Activated CD8-positive, alpha-beta T cell treated with anti-CD3 and anti-CD28 coated beads for 36 hours (primary cell): ENCODE measurements around the gene MRPL28. TPM values are rescaled to one million over a fixed set of nuclear protein-coding genes. Genes with fewer than 3 reads are reported as not detected.
A peak's percentile ranks its signal among the peaks of the same experiment; 100 is the strongest.

Source experiments
- ATAC-seq: fragments of 200-7000 bp; cut with Tn5 transposase; one replicate; pipeline ENCODE4 v1.10.0; 2021; ENCODE audit warnings: mild to moderate bottlenecking, moderate library complexity
- CTCF ChIA-PET: fragments of 350-600 bp; sonication (Branson Sonifier 250); formaldehyde crosslinking; loops from one replicate; lab custom pipeline; 2021; ENCODE audit warnings: antibody characterized with exemption; lab: Charles Lee
- POLR2A ChIA-PET: fragments of 350-600 bp; sonication (Branson Sonifier 250); formaldehyde crosslinking; loops from one replicate; lab custom pipeline; 2021; ENCODE audit warnings: antibody characterized with exemption; lab: Charles Lee
- DNase-seq: peaks from one replicate; pipeline ENCODE4 v3.0.0-alpha.2; 2020
- H3K27ac Mint-ChIP-seq: one replicate; pipeline ENCODE4 v1.8.0; 2021; ENCODE audit warnings: mild to moderate bottlenecking, mixed read lengths
- H3K27me3 Mint-ChIP-seq: one replicate; pipeline ENCODE4 v1.8.0; 2021; ENCODE audit warnings: mixed read lengths
- H3K36me3 Mint-ChIP-seq: one replicate; pipeline ENCODE4 v1.8.0; 2021; ENCODE audit warnings: low read depth, mixed read lengths
- H3K4me1 Mint-ChIP-seq: one replicate; pipeline ENCODE4 v1.8.0; 2021; ENCODE audit warnings: low read depth, mixed read lengths
- H3K4me3 Mint-ChIP-seq: one replicate; pipeline ENCODE4 v1.8.0; 2021; ENCODE audit warnings: mild to moderate bottlenecking, moderate library complexity, mixed read lengths
- H3K9me3 Mint-ChIP-seq: one replicate; pipeline ENCODE4 v1.8.0; 2021; ENCODE audit warnings: mixed read lengths
- intact Hi-C: fragments of 100-400 bp; cut with micrococcal nuclease; formaldehyde crosslinking; loops from one replicate; pipeline ENCODE4 v1.10.0; 2022
- total RNA-seq, 2 experiments: library from RNA; stranded (reverse); gene quantifications; one replicate each; pipeline ENCODE4 v1.2.3, GENCODE V29; 2021
- TF ChIP-seq, protein P1 (sequence below): fragments of 200-600 bp; IDR thresholded peaks from one replicate; pipeline ENCODE4 v1.8.0; 2022; ENCODE audit warnings: antibody characterized with exemption, mild to moderate bottlenecking

MRPL28 gene
- total RNA-seq, 2 experiments from 2014 or later, result 95.0 to 98.2 TPM

DNA sequence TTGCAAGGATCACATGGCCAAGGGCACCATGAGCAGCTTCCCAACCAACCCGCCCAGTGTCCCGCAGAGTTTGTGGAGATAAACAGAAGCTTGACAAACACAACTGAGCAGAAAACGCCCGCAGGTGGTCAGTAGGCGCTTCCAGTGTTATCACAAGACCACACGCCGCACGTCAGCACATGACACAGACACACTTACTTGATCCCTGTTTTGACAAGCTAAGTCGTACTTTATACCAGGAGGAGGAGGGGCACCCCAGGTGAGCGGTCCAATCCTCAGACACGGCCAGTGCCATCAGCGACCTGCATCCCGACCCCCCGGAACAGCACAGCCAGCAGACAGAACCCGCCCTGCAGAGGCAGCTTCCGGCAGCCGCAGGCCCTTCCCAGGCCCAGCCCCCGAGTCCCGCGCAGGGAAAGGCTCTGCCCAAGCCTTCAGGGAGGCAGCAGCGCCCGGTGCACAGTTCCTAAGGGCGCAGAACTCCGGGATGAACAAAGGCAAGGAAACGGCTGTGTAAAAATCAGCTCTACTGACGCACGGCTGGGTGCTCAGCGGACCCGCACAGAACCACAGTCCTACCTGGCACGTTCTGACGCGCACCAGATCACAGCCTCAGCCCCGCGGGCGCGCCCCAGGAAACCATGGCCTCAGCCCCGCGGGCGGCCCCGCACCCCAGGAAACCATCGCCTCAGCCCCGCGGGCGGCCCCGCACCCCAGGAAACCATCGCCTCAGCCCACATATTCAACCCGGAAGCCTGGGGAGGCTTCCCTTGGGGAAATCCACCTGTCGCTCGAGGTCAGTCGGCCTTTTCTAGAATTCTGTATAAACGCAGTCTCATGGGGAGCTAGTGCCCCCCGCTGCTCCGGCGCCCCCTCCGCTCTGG lies 45.6 kb downstream of the MRPL28 start:
- Mint-ChIP-seq H3K36me3 (peaks cover 6% of the 10 kb centered on the region), H3K27me3 (no peaks in the 10 kb centered on the region), H3K4me1 (peaks cover 48% of the 10 kb centered on the region), H3K27ac (peak overlapping the region; percentile 64), H3K4me3 (peak overlapping the region; percentile 61), H3K9me3 (no peaks in the 10 kb centered on the region)
- DNase-seq, result peak; percentile 64
- TF ChIP-seq, protein P1, sequence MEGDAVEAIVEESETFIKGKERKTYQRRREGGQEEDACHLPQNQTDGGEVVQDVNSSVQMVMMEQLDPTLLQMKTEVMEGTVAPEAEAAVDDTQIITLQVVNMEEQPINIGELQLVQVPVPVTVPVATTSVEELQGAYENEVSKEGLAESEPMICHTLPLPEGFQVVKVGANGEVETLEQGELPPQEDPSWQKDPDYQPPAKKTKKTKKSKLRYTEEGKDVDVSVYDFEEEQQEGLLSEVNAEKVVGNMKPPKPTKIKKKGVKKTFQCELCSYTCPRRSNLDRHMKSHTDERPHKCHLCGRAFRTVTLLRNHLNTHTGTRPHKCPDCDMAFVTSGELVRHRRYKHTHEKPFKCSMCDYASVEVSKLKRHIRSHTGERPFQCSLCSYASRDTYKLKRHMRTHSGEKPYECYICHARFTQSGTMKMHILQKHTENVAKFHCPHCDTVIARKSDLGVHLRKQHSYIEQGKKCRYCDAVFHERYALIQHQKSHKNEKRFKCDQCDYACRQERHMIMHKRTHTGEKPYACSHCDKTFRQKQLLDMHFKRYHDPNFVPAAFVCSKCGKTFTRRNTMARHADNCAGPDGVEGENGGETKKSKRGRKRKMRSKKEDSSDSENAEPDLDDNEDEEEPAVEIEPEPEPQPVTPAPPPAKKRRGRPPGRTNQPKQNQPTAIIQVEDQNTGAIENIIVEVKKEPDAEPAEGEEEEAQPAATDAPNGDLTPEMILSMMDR, result no peak
- peak; percentile 52 for ATAC-seq
- CTCF ChIA-PET, result interaction anchor here (0.6 to 0.7 kb wide), 2 partner anchors 67 to 228 kb away, joined by 3 read pairs; no protein-coding TSS in a partner anchor
- intact Hi-C loops, result loop anchor here (5.0 kb wide), 1 partner anchor 87 kb away; no protein-coding TSS in a partner anchor
- POLR2A ChIA-PET, result interaction anchor here (0.8 to 1.4 kb wide), 3 partner anchors 13 to 71 kb away, joined by 3 to 4 read pairs (median 3); no protein-coding TSS in a partner anchor

DNA sequence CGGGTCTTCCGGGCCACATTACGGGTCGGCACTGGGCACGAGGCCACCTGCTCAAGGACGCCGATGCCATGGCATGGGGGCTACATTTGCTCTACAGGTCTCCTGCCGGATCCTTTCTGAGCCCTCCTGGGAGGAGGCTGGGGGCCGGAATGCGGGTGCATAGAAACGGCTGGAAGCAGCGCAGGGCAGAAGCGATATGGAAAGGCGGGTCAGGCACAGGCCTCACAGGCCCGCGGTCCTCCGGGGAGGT lies 46.2 kb downstream of the MRPL28 start:
- POLR2A ChIA-PET, result interaction anchor here (0.8 to 1.4 kb wide), 2 partner anchors 27 to 70 kb away, joined by 3 to 4 read pairs; no protein-coding TSS in a partner anchor
- intact Hi-C loops, result loop anchor here (5.0 kb wide), 1 partner anchor 87 kb away; no protein-coding TSS in a partner anchor
- H3K27ac Mint-ChIP-seq, result no peak overlapping the region

DNA sequence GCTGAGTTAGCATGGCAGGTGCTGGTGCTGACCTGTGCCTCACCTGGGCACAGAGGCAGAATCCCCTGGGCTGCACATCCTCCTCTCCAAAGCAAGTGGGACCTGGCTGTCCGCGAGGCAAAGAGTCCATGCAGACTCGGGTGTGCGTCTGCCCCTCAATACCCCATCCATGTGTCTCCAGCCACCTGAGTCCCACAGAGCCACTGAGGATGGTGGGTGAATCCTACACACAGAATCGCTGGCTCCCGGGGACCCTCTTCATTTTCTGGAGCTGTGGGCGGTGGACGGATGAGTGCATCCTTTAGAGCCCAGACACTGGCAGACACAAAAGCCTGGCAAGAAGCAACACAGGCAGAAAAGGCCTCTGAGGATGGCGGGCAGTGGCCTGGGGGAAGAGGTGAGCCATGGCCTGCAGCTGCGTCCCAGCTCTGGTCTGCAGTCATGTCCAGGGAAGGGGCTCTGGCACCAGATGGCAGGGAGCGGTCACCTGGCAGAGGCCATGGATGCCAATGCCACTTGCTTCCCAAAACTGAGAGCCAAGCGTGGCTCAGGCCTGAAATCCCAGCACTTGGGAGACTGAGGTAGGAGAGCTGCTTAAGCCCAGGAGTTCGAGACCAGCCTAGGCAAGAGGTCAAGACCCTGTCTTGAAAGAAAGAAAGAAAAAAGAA lies 47.7 kb downstream of the MRPL28 start:
- TF ChIP-seq, protein P1, result no peak
- intact Hi-C loops, result loop anchor here (5.0 kb wide), 1 partner anchor 85 kb away; no protein-coding TSS in a partner anchor
- POLR2A ChIA-PET, result interaction anchor here (0.5 to 1.1 kb wide), 3 partner anchors 13 to 101 kb away, joined by 3 read pairs; no protein-coding TSS in a partner anchor
- CTCF ChIA-PET, result no interaction called here
- DNase-seq, result no peak
- H3K4me3 Mint-ChIP-seq, result no peak overlapping the region
- ATAC-seq, result no peak
- no peaks in the 10 kb centered on the region for H3K27me3 Mint-ChIP-seq
- peaks cover 54% of the 10 kb centered on the region for H3K4me1 Mint-ChIP-seq
- H3K9me3 Mint-ChIP-seq, result no peaks in the 10 kb centered on the region
- peaks cover 10% of the 10 kb centered on the region for H3K36me3 Mint-ChIP-seq
- no peak overlapping the region for H3K27ac Mint-ChIP-seq

More for the DNA sequence above, 46.2 kb downstream of the MRPL28 start:
- Mint-ChIP-seq H3K36me3 (peaks cover 8% of the 10 kb centered on the region), H3K27me3 (no peaks in the 10 kb centered on the region), H3K4me1 (peaks cover 52% of the 10 kb centered on the region), H3K9me3 (no peaks in the 10 kb centered on the region), H3K4me3 (no peak overlapping the region)
- DNase-seq, result no peak
- ATAC-seq, result no peak
- TF ChIP-seq, protein P1, result no peak
- CTCF ChIA-PET, result interaction anchor here (0.7 kb wide), 1 partner anchor 228 kb away, joined by 3 read pairs; no protein-coding TSS in a partner anchor

DNA sequence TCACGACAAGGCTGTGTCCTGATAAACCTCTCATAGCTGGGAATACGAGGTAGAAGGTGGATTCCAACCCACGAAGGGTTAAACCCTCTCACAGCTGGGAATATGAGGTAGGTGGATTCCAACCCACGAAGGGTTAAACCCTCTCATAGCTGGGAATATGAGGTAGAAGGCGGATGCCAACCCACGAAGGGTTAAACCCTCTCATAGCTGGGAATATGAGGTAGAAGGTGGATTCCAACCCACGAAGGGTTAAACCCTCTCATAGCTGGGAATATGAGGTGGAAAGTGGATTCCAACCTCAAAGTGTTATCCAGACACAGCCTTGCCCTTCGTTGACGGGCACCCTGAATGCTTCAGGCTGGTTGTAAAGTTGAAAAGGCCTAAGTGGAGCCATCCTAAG lies 48.8 kb downstream of the MRPL28 start:
- Mint-ChIP-seq H3K4me1 (peaks cover 46% of the 10 kb centered on the region), H3K27ac (no peak overlapping the region), H3K27me3 (no peaks in the 10 kb centered on the region), H3K9me3 (no peaks in the 10 kb centered on the region), H3K36me3 (peaks cover 10% of the 10 kb centered on the region), H3K4me3 (no peak overlapping the region)
- ChIA-PET CTCF (interaction anchor here (0.6 to 1.4 kb wide), 5 partner anchors 12 to 225 kb away, joined by 3 to 5 read pairs (median 3); no protein-coding TSS in a partner anchor), POLR2A (no interaction called here)
- TF ChIP-seq, protein P1, result no peak
- no peak for DNase-seq
- intact Hi-C loops, result loop anchor here (5.0 kb wide), 1 partner anchor 84 kb away; no protein-coding TSS in a partner anchor
- ATAC-seq, result no peak
